ENCODE measurements around the gene MZT2B. TPM values are rescaled to one million over a fixed set of nuclear protein-coding genes. Genes with fewer than 3 reads are reported as not detected.
"Not testable (repeated sequence)": the region's sequence is repeated elsewhere in the genome, so short reads cannot be mapped to it uniquely, and the experiment has no call there.

Gene MZT2B
- total RNA-seq, 1 experiment from 2014 or later, result 198 TPM

GRCh38 chr2:130228467-130229160 is 46.6 kb downstream of the MZT2B start:
- not testable (repeated sequence) for H3K27ac Mint-ChIP-seq; H4K91ac ChIP-seq (ENCODE audit: insufficient read length, low read depth, low read length); DNase-seq; H3K9me3 ChIP-seq (ENCODE audit: control insufficient read depth, low read depth, low read length); H2BK12ac ChIP-seq (ENCODE audit: insufficient read length, low read depth, low read length); H2BK5ac ChIP-seq (ENCODE audit: insufficient read length, low read length); H3K36me3 Mint-ChIP-seq (ENCODE audit: insufficient read depth in 1 of 3, low read depth in 3 of 3); H3K14ac ChIP-seq (ENCODE audit: insufficient read depth, low read length); H3K23me2 ChIP-seq (ENCODE audit: insufficient read length, low read depth, low read length, poor library complexity, severe bottlenecking); H3K79me1 ChIP-seq (ENCODE audit: insufficient read depth, low read depth, low read length, poor library complexity, severe bottlenecking); H3K4me1 ChIP-seq (ENCODE audit: insufficient read depth, low read length); H4K8ac ChIP-seq (replicated peaks; ENCODE audit: insufficient read length, low read depth, low read length); H2BK20ac ChIP-seq (ENCODE audit: low read depth, low read length, poor library complexity, severe bottlenecking); H3K9ac ChIP-seq (ENCODE audit: extremely low read depth, insufficient read length, low read length); H3T11ph ChIP-seq (ENCODE audit: low read length); H2BK120ac ChIP-seq (ENCODE audit: low read depth, low read length, poor library complexity, severe bottlenecking); H3K79me2 ChIP-seq (ENCODE audit: insufficient read depth, low read length); H3K18ac ChIP-seq (ENCODE audit: insufficient read length, low read depth, low read length); H2AFZ ChIP-seq (ENCODE audit: low read length); H3K9me3 Mint-ChIP-seq; H2BK15ac ChIP-seq (ENCODE audit: low read depth, low read length); H3K4ac ChIP-seq (ENCODE audit: low read depth, low read length); H3K27ac ChIP-seq (ENCODE audit: insufficient read length, low read depth, low read length); H2AK5ac ChIP-seq (ENCODE audit: insufficient read length, low read length); H3K4me2 ChIP-seq (ENCODE audit: insufficient read depth, insufficient read length, low read length); H4K5ac ChIP-seq (ENCODE audit: insufficient read length, low read depth, low read length); H3K56ac ChIP-seq (ENCODE audit: insufficient read length, low read depth, low read length); H4K20me1 ChIP-seq (ENCODE audit: control insufficient read depth, insufficient read depth, insufficient read length); H3K4me3 Mint-ChIP-seq; H3K27me3 ChIP-seq (ENCODE audit: insufficient read depth, low read length); H3K23ac ChIP-seq (ENCODE audit: insufficient read length, low read depth, low read length)
- no CpG with 5 or more reads among the region's 69 CpGs for WGBS (ENCODE audit: extremely low coverage, insufficient read length, low lambda C conversion rate)
- H3K27me3 Mint-ChIP-seq (ENCODE audit: low read depth), result peaks cover 17% of the 10 kb centered on the region
- peaks cover 5 to 17% of the 10 kb centered on the region in 2 experiments for H3K4me1 Mint-ChIP-seq

- not testable (repeated sequence) for H2BK12ac ChIP-seq (ENCODE audit: insufficient read length, low read depth, low read length); H3K9me3 Mint-ChIP-seq; H4K5ac ChIP-seq (ENCODE audit: insufficient read length, low read depth, low read length); H3K79me2 ChIP-seq (ENCODE audit: insufficient read depth, low read length); H4K8ac ChIP-seq (replicated peaks; ENCODE audit: insufficient read length, low read depth, low read length); DNase-seq; H3K23me2 ChIP-seq (ENCODE audit: insufficient read length, low read depth, low read length, poor library complexity, severe bottlenecking); H3K27me3 ChIP-seq (ENCODE audit: insufficient read depth, low read length); H2BK20ac ChIP-seq (ENCODE audit: low read depth, low read length, poor library complexity, severe bottlenecking); H3K79me1 ChIP-seq (ENCODE audit: insufficient read depth, low read depth, low read length, poor library complexity, severe bottlenecking); H3K18ac ChIP-seq (ENCODE audit: insufficient read length, low read depth, low read length); H4K20me1 ChIP-seq (ENCODE audit: control insufficient read depth, insufficient read depth, insufficient read length); H3K4me1 ChIP-seq (ENCODE audit: insufficient read depth, low read length); H3K9ac ChIP-seq (ENCODE audit: extremely low read depth, insufficient read length, low read length); H3K4me2 ChIP-seq (ENCODE audit: insufficient read depth, insufficient read length, low read length); H3K56ac ChIP-seq (ENCODE audit: insufficient read length, low read depth, low read length); H3K27ac Mint-ChIP-seq; H2BK5ac ChIP-seq (ENCODE audit: insufficient read length, low read length); H3K4me3 Mint-ChIP-seq; H3K27ac ChIP-seq (ENCODE audit: insufficient read length, low read depth, low read length); H2AK5ac ChIP-seq (ENCODE audit: insufficient read length, low read length); H2BK15ac ChIP-seq (ENCODE audit: low read depth, low read length); H3K23ac ChIP-seq (ENCODE audit: insufficient read length, low read depth, low read length); H2BK120ac ChIP-seq (ENCODE audit: low read depth, low read length, poor library complexity, severe bottlenecking); H3K14ac ChIP-seq (ENCODE audit: insufficient read depth, low read length); H4K91ac ChIP-seq (ENCODE audit: insufficient read length, low read depth, low read length); H3K9me3 ChIP-seq (ENCODE audit: control insufficient read depth, low read depth, low read length); H3T11ph ChIP-seq (ENCODE audit: low read length); H2AFZ ChIP-seq (ENCODE audit: low read length); H3K36me3 Mint-ChIP-seq (ENCODE audit: insufficient read depth in 1 of 3, low read depth in 3 of 3); H3K4ac ChIP-seq (ENCODE audit: low read depth, low read length)
- Mint-ChIP-seq H3K4me1 (peaks cover 5 to 17% of the 10 kb centered on the region in 2 experiments), H3K27me3 (ENCODE audit: low read depth) (peaks cover 13% of the 10 kb centered on the region)
- WGBS (ENCODE audit: extremely low coverage, insufficient read length, low lambda C conversion rate), result no CpG with 5 or more reads among the region's 48 CpGs
Measured at GRCh38 chr2:130229161-130229510, 47.1 kb downstream of the MZT2B start.

Measured in H9 (cell line).